Duodenal mucosa (tissue), 2 donors: ENCODE data around the gene RASSF7.
A peak's percentile ranks its signal among the peaks of the same experiment; 100 is the strongest.
"Not testable (repeated sequence)": the region's sequence is repeated elsewhere in the genome, so short reads cannot be mapped to it uniquely, and the experiment has no call there.

ENCODE experiments used
- H3K27ac ChIP-seq: one replicate; pipeline ENCODE4 v1.7.0; 2013; ENCODE audit warnings: low read depth, low read length
- H3K27me3 ChIP-seq, 2 donors: one replicate each; pipeline ENCODE4 v1.7.0; 2013; ENCODE audit warnings: low read length in 2 of 2, control low read depth in 1 of 2; ENCODE audit not compliant: insufficient read depth in 2 of 2, control insufficient read depth in 1 of 2
- H3K36me3 ChIP-seq, 2 donors: one replicate each; pipeline ENCODE4 v1.7.0; 2013; ENCODE audit warnings: low read length in 2 of 2, control low read depth in 1 of 2; ENCODE audit not compliant: insufficient read depth in 2 of 2, control insufficient read depth in 1 of 2
- H3K4me1 ChIP-seq, 2 donors: one replicate each; pipeline ENCODE4 v1.7.0; 2013; ENCODE audit warnings: low read length in 2 of 2, control low read depth in 1 of 2; ENCODE audit not compliant: insufficient read depth in 2 of 2, control insufficient read depth in 1 of 2
- H3K4me3 ChIP-seq, 2 donors: one replicate each; pipeline ENCODE4 v1.7.0; 2013; ENCODE audit warnings: low read length in 2 of 2, low read depth in 1 of 2
- H3K9ac ChIP-seq, 2 donors: one replicate each; pipeline ENCODE4 v1.7.0; 2013; ENCODE audit warnings: low read length in 2 of 2, low read depth in 1 of 2
- H3K9me3 ChIP-seq, 2 donors: one replicate each; pipeline ENCODE4 v1.7.0; 2013; ENCODE audit warnings: low read length in 2 of 2, control low read depth in 1 of 2; ENCODE audit not compliant: control insufficient read depth in 1 of 2

RASSF7 gene, protein sequence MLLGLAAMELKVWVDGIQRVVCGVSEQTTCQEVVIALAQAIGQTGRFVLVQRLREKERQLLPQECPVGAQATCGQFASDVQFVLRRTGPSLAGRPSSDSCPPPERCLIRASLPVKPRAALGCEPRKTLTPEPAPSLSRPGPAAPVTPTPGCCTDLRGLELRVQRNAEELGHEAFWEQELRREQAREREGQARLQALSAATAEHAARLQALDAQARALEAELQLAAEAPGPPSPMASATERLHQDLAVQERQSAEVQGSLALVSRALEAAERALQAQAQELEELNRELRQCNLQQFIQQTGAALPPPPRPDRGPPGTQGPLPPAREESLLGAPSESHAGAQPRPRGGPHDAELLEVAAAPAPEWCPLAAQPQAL

DNA sequence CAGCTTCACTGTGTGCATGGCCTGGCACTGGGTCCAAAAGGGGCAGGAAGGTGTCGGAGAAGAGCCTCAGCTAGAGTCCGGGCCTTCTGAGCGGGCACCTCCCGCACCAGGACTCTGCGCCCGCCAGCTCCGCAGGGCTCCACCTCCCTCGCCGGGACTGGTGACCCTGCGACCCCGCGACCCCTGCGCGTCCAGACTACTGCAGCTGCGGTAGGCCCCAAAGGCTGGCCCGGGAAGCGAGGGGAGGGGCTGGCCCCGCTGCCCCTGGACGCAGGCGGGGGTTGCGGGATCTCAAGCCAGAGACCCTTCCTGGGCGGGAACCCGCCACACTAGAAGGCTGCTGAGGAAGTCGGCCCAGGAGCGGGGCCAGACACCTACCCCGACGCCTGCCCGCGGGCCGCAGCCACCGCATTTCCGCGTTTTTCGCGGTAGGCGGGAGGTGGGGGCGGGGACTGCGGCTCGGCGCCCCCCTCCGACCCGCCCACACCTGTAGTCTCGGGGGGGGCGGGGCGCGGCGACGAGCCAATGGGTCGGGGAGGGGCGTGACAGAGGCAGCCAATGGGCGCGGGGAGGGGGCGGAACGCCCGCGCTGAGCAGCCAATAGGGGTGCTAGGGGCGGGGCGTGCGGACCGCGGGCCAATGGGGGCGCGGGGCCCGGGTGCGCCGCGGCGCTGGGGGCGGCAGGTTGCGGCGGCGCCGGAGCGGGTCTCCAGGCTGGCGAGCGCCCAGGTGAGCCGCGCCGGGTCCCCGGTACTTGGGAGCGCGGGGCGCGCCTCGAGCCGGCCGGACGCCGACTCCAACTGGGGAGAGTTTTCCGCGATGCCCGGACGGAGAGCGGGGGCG is at the start of gene RASSF7, which contains the start of gene LMNTD2:
Gene RASSF7 (plus strand): TSS at position 666 of the 843 bp plus-strand sequence. CDS start 799 bp downstream, outside the sequence.
Gene LMNTD2 (minus strand): TSS at position 434 of the 843 bp plus-strand sequence. CDS start 22 bp downstream, at position 412.
- peaks cover 4 to 24% of the 10 kb centered on the region in 2 donors for H3K36me3 ChIP-seq
- peak within 1 kb of the TSS; percentile 92 for H3K27ac ChIP-seq
- no peaks in the 10 kb centered on the region for H3K9me3 ChIP-seq
- peak within 1 kb of the TSS; percentile 78 to 81 for H3K9ac ChIP-seq
- peaks cover 21 to 28% of the 10 kb centered on the region in 2 donors for H3K4me1 ChIP-seq
- peak within 1 kb of the TSS; percentile 80 for H3K4me3 ChIP-seq
- peaks cover 0 to 11% of the 10 kb centered on the region in 2 donors for H3K27me3 ChIP-seq

DNA sequence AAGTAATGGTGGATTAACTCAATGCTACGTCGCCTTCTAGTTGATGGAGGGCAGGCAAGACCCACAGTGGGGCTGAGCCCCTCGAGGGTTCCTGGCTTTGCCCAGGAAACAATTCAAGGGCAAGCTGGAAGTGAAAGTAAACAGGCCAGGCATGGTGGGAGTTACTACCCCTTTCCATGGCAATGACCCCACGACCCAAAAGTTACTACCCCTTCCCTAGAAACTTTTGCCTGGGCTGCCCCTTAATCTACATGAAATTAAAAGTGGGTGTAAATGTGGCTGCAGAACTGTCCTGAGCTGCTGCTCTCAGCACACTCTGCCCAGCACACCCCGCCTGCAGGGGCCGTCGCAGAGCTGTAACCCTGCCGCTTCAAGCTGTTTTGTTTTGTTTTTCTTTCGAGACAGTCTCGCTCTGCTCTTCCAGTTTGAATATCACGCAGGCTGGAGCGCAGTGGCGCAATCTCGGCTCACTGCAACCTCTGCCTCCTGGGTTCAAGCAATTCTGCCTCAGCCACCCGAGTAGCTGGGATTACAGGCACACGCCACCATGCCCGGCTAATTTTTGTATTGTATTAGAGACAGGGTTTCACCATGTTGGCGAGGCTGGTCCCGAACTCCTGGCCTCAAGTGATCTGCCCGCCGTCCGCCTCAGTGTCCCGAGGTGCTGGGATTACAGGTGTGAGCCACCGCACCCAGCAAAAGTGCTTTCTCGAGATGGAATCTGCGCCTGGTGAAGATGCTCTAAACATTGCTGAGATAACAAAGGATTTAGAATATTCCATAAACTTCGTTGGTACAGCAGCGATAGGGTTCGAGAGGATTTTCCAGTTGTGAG is 47.8 kb upstream of the RASSF7 start:
- H3K36me3 ChIP-seq, result peaks cover 4 to 5% of the 10 kb centered on the region in 2 donors
- no peaks in the 10 kb centered on the region for H3K9me3 ChIP-seq
- H3K27ac ChIP-seq, result no peak overlapping the region
- no peak overlapping the region for H3K9ac ChIP-seq
- no peak overlapping the region for H3K4me3 ChIP-seq
- no peaks in the 10 kb centered on the region for H3K4me1 ChIP-seq
- H3K27me3 ChIP-seq, result no peaks in the 10 kb centered on the region

DNA sequence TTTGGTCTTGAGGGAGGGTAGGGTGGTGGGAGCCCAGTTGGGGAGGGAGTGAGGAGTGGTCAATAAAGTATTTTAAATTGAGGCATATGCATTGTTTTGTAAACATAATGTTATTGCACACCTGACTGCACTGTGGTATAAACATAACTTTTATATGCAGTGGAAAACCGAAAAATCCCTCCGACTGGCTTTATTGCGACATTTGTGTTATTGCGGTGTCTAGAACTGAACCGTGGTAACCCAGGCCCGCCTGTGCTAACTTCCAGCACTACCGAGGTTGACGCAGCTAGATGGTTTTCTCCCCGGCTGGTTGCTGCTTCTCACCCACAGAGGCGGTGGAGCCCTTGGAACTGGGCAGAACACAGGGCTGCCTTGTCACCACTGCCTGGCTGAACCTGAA is 46.2 kb upstream of the RASSF7 start:
- H3K27me3 ChIP-seq, result no peaks in the 10 kb centered on the region
- H3K36me3 ChIP-seq, result peaks cover 4 to 5% of the 10 kb centered on the region in 2 donors
- no peak overlapping the region for H3K9ac ChIP-seq
- H3K4me3 ChIP-seq, result no peak overlapping the region
- H3K9me3 ChIP-seq, result no peaks in the 10 kb centered on the region
- no peak overlapping the region for H3K27ac ChIP-seq
- H3K4me1 ChIP-seq, result no peaks in the 10 kb centered on the region

DNA sequence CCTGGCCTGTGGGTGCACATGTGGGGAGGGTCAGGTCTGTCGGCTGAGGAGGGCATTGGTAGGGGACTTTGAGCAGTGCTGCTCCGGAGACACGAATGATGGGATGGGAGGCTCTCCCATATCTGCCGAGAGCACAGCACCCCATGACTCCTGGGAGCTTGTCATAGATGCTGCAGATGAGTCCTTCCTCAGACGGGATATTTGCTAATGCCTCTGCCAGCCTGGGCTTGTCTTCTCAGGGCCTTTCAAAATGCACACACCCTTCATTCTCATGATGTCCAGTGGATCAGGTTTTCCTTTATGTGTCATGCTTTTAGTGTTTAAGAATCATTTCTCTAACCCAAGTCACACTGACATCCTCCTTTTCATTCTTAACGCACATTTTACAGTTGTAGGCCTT is 45.6 kb upstream of the RASSF7 start:
- H3K27ac ChIP-seq, result no peak overlapping the region
- H3K4me3 ChIP-seq, result no peak overlapping the region
- no peak overlapping the region for H3K9ac ChIP-seq
- H3K9me3 ChIP-seq, result no peaks in the 10 kb centered on the region
- no peaks in the 10 kb centered on the region for H3K27me3 ChIP-seq
- peaks cover under 1 to 4% of the 10 kb centered on the region in 2 donors for H3K36me3 ChIP-seq
- no peaks in the 10 kb centered on the region for H3K4me1 ChIP-seq

DNA sequence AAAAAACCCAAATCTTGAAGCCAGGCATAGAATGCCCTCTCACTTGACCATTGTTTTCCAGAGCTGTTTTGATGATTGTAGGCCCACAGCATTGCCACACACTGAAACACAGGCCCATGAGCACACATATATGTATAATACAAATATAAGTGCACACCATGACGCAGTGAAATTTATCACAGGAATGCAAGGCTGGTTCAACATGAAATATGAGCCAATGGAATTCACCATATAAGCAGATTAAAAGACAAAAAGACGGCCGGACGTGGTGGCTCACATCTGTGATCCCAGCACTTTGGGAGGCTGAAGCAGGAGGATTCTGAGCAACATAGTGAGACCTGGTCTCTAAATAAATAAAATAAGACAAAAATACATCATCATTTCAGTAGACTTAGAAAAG is 44.4 kb upstream of the RASSF7 start:
- Histone ChIP-seq H3K4me3 (no peak overlapping the region), H3K9ac (no peak overlapping the region), H3K27ac (no peak overlapping the region), H3K4me1 (no peaks in the 10 kb centered on the region), H3K9me3 (no peaks in the 10 kb centered on the region), H3K27me3 (no peaks in the 10 kb centered on the region), H3K36me3 (peaks cover 0 to 4% of the 10 kb centered on the region in 2 donors)

DNA sequence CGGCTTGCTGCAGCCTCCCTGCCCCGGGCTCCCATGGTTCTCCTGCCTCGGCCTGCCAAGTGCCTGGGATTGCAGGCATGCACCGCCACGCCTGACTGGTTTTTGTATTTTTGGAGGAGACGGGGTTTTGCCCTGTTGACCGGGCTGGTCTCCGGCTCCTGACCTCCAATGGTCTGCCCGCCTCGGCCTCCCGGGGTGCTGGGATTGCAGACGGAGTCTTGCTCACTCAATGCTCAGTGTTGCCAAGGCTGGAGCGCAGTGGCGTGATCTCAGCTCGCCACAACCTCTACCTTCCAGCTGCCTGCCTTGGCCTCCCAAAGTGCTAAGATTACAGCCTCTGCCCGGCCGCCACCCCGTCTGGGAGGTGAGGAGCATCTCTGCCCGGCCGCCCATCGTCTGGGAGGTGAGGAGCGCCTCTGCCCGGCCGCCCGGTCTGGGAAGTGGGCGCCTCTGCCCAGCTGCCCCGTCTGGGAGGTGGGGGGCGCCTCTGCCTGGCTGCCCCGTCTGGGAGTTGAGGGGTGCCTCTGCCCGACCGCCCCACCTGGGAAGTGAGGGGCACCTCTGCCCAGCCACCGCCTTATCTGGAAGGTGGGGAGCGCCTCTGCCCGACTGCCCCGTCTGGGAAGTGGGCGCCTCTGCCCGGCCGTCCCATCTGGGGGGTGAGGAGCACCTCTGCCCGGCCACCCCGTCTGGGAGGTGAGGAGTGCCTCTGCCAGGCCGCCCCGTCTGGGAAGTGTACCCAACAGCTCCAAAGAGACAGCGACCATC is 43.7 kb upstream of the RASSF7 start:
- H3K4me3 ChIP-seq, H3K27ac ChIP-seq, H3K36me3 ChIP-seq, H3K27me3 ChIP-seq, H3K4me1 ChIP-seq, H3K9ac ChIP-seq, H3K9me3 ChIP-seq: not testable (repeated sequence)

DNA sequence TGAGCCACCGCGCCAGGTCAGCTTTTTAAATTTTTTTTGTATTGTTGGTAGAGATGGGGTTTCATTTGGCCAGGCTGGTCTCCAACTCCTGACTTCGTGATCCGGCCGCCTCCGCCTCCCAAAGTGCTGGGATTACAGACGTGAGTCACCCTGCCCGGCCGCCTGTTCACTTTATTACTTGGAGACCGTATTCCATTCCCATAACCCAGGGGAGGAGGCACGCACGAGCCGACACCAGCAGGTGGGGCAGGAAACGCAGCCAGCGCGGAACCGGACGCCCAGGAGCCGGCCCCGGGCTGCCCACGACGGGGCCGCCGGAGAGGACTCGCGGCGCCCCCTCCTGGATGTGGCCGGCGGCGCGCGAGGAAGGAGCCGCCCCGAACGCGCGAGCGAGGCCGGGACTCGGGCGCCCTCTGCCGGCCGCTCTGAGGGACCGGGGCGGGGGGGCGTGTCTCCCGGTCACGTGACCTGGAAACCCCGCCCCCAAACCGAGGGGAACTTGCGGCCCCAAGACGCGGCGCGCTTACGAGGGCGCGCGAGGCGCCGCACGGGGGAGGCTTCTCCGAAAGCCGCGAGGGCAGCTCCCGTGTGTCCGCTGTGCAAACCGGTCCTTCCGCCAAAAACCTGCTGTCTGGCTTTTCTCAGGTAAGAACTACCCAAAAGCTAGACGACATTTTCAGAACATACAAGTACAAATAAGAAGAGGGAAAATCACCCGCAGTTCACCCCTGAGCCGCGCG is 42.1 kb upstream of the RASSF7 start:
- H3K27ac ChIP-seq, result peak overlapping the region; percentile 46
- no peaks in the 10 kb centered on the region for H3K9me3 ChIP-seq
- H3K4me1 ChIP-seq, result no peaks in the 10 kb centered on the region
- H3K27me3 ChIP-seq, result no peaks in the 10 kb centered on the region
- H3K4me3 ChIP-seq, result peak overlapping the region; percentile 42 to 50
- no peak overlapping the region for H3K9ac ChIP-seq
- H3K36me3 ChIP-seq, result peaks cover 0 to 4% of the 10 kb centered on the region in 2 donors

DNA sequence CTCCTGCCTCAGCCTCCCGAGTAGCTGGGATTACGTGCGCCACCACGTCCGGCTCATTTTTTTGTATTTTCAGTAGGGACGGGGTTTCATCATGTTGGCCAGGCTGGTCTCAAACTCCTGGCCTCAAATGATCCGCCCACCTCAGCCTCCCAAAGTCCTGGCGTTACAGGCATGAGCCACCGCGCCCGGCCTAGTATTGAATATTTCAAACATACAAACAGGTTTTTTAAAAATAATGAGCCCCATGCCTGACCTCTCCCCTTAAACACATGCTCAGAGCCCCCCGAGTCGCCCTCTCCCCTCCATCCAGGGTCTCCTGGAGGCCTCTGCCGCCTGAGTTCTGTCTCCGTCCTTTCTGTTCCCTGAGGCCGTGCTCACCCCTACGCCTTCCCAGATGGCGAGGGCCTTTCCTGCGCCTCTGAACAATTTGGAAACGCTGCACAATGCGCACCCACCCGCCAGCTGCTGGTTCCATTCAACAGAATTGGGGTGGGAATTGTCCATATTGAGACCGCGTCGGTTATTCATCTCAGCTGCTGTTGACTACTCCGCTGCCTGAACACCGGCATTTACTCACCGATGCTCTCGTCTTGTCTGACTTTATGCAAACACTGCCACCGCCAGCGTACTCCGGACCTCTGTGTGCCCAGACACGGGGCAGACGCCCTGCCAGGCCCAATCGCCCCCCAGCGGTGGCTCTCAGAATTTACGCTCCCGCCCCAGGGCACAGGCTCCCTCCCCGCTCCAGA is 40.2 kb upstream of the RASSF7 start:
- H3K27ac ChIP-seq, result no peak overlapping the region
- no peaks in the 10 kb centered on the region for H3K27me3 ChIP-seq
- no peak overlapping the region for H3K4me3 ChIP-seq
- no peaks in the 10 kb centered on the region for H3K4me1 ChIP-seq
- H3K9me3 ChIP-seq, result no peaks in the 10 kb centered on the region
- no peak overlapping the region for H3K9ac ChIP-seq
- H3K36me3 ChIP-seq, result no peaks in the 10 kb centered on the region
